ENCODE results near the gene HMOX1.
A peak's percentile ranks its signal among the peaks of the same experiment; 100 is the strongest.

Gene HMOX1

DNA sequence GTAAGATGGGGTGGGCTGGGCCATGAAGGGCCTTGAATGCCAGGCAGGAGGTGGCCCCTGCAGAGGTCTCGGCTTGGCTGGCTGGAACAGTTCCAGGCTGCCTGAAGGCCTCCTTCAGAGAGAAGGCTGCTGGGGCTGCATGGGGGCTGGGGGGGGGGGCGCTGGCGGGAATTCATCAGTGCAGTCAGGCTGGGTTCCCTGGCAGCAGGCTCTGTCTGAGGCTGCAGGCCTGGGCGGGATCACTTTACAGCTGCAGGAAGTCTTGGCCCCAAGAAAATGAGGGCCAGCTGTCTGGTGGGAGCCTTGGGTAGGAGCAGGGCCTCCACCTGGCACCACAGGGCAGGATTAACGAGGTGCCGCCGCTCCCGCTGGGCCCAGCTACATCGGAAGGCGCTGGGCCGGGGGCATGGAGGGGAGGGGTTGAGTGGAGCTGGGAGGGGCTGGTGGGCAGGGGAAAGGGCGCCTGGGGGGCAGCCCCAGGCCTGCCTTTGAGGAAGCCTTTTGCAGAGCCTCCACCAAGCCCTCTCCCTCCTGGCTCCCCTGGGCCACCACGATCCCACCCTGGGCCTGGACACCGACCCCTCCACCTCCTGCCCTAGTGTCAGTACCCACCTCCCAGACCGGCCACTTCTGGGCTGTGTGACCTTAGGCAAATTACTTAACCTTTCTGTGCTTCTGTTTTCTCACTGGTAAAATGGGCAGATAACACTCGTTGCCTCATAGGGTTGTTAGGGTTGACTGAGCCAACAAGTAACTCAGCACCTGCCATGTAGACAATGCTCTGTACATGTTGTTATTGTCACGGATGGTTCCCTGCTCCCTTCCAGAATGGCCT is 31.0 kb upstream of the HMOX1 start:
- DNase-seq (ENCODE audit: low read depth, low spot score): peak; percentile 56

DNA sequence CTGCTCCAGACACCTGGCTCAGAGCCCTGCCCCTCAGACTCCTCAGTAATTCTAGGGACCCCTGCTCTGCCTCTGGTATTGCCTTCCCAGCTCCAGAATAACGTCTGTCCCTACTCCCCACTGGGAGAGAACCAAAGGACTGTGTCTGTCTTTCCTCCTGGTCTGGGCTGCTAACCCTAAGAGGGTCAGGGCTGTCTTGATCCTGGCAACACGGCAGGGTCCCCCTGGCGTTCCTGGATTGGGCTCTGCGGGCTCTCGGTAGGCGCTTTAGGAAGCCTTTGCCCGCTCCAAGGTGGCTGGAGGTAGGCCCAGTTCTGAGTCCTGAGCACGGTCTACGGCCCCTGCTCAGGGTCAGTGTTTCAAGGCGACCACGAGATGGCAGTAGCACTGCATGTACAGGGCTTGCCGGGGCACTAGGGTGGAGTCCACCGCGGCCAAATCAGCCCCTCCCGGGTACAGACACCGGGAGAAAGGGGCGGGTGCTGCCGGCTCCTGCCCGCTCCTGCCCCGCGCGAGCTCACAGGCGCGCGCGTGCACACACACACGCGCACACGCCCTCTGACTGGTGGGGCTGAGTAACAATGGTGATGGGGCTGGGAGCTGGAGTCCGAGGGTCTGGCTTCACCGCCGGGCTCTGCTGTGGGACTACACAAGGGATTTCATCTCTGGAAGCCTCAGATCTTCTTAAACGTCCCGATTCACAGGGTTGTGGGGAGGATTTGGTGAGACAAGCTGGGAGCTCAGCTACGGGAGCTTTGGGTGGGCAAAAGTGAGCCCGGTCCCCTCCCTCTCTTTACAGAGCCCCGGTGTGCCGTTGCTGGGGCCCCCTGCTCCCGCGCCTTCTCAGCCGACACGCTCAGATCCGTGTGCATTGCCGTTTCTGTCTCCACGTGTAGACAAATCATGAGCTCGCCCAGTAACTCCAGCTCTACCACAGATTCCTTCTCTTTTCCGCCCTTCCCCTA is 30.1 kb upstream of the HMOX1 start:
- DNase-seq (ENCODE audit: low read depth, low spot score): peak; percentile 63

- DNase-seq (ENCODE audit: low read depth, low spot score): no peak
Measured at GRCh38 chr22:35352214-35353111, 28.4 kb upstream of the HMOX1 start.

DNA sequence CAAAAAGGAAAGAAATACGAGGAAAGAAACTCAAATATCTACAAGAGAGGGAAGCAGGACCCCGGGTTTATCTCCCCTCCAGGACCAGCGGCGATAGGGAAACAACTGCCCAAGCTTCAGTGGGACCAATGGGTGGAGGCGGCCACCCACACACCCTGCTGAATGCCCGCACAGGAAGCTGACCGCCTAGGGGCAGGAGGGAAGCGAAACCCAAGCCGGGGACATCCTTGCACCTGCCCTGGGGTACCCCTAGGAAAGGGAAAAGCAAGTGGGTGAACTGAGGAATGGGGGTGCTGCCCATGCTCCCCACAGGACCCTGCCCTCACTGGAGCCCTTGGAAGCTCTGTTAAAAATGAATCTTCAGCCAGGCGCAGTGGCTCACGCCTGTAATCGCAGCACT is 27.6 kb upstream of the HMOX1 start:
- DNase-seq (ENCODE audit: low read depth, low spot score): no peak

DNA sequence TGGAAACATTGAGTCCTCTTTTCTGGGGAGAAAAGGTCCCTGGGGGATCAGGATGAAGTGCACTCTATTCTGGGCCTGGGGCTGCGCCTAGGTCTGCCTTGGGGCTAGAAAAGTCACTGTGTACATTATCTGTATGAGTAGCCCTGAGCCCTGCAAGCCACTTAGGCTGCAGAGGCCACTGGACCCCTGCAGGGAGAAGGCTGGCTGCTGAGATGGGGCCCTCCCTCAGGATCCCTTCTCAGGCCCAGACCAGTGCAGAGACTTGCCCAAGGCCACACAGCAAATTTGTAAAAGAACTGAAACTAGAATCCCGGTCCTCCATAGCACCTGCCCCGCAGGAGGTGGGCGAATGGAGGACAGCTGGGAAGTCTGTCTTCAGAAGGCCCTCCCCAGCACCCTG is 26.8 kb upstream of the HMOX1 start:
- DNase-seq (ENCODE audit: low read depth, low spot score): no peak

DNA sequence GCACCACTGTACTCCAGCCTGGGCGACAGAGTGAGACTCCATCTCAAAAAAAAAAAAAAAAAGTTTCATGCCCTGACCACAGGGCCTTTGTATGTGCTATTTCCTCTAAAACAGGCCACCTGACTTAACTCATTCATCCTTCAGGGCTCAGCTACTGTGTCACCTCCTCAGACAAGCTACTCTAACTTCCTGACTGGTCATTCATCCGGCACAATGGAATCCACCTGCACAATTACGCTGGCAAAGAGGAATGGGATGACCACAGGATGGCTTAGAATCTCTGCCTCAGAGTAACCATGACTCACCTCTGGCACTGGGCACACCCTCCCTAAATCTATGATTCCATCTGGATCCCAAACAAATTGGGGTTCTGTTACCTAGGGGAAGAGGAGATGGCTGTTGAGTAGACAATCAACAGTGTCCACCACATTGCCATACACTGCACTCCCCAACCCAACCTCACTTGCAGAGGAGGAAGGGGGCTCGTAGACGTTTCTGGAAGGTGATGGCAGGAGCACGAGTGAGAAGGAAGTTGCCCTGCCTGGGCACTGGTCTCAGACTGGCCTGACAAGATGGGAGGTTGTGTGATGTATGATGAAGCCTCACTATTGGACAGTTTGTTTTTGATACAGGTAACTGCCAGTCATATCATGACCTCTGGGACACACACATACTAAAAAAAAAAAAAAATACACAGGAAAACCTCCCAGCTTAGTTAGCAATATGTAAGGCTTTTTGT is 22.8 kb upstream of the HMOX1 start:
- DNase-seq (ENCODE audit: low read depth, low spot score): no peak

DNA sequence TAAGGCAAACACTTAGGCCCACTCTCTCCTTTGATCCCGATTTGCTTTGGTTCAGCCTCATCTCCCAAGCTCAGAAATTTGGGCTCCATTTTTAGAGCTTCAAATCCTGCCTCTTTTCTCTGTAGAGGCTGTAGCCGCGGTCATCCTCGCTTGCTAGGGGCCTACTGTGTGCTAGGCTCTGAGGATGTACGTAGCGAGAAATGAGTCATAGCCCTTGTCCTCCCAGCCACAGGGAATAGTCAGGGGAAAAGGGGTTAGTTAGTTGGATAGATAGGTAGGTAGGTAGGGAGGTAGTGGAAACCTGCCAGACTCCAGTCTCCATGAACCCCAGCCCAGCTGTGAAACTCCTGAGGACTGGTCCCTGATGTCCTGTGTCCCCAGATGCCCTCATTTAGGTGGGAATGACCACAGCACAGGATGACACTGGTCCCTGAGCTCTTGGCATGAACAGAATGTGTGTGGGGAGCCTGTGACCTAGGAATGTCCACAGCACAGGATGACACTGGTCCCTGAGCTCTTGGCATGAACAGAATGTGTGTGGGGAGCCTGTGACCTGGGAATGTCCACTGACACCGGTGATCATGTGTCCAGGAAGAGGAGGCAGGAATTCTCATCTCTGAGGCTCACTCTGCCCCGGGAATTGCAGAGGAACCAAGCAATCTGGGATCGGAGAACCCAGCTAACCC is 21.4 kb upstream of the HMOX1 start:
- no peak for DNase-seq (ENCODE audit: low read depth, low spot score)

GRCh38 chr22:35361001-35361558 is 19.8 kb upstream of the HMOX1 start:
- no peak for DNase-seq (ENCODE audit: low read depth, low spot score)

DNA sequence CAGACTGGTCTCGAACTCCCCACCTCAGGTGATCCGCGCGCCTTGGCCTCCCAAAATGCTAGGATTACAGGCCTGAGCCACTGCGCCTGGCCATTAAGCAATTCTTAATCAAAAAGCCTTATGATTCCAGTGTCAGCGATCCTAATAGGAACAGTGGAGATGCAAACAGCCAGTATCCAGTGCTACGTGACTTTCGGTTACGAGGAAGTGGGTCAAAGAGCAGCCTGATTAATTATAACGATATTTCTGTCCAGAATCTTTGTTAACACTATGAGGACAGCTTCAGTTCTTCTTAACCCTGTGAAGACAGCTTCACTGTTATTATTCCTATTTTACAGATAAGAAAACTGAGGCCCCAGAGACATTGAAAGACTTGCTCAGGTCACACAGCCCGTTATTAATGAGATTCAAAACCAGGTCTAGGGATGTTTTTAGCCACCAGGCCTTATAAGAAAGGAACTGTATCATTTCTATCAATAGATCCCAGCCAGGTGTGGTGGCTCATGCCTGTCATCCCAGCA is 17.3 kb upstream of the HMOX1 start:
- DNase-seq (ENCODE audit: low read depth, low spot score): no peak

- DNase-seq (ENCODE audit: low read depth, low spot score): peak; percentile 67
Measured at GRCh38 chr22:35364230-35364629, 16.7 kb upstream of the HMOX1 start.

- no peak for DNase-seq (ENCODE audit: low read depth, low spot score)
Measured at GRCh38 chr22:35367331-35367886, 13.5 kb upstream of the HMOX1 start.

DNA sequence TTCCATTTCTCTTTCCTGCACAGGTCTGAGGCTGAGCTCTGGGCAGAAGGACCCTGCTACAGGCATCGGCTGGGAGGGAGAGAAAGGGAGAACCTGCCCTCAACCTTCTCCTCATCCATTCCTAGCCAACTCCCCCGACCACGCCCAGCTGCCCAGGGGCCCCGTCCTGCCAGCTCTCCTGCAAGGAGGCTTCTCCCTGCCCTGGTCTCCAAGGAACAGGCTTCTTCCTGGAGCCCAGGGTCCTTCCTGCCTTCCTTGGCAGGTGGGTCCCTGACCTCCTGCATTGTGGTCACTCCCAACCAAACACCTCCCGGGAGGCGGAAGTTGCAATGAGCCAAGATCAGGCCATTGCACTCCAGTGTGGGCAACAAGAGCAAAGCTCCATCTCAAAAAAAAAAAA is 12.5 kb upstream of the HMOX1 start:
- DNase-seq (ENCODE audit: low read depth, low spot score): no peak

DNA sequence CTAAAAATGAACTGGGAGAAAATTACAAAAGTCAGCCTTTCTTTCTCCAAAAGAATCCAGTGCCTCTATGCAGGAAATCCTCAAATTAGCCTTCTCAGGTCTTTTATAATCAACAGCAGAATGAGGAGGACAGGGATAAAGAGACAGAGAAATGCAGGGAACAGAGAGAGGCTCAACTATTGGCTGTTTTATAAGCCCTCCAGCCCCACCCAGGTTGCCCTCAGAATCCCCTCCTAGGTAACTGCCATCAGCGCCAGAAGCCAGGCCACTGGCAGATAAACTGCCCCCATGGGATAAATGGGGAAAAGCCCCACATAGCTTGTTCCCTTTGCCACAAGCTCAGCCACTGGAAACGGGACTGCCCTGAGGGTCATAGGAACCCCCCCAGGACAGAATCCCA is 10.9 kb upstream of the HMOX1 start:
- no peak for DNase-seq (ENCODE audit: low read depth, low spot score)

DNA sequence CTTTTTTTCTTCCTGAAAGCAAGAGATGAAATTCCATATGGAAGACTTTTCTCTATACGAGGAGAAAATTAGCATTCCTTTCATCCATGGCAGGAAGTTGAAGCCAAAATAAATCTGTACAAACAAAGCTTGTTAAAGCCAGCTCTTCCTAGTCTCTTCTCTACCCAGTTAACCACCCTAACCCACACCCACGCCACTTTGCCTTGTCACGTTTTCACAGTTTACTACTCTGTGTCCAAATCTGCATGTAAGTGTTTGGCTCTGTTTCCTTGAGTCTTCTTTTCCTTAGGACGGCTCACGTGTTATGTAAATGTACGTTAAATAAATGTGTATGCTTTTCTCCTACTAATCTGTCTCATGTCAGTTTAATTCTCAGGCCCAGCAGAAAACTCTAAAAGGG is 7.1 kb upstream of the HMOX1 start:
- no peak for DNase-seq (ENCODE audit: low read depth, low spot score)

GRCh38 chr22:35375031-35375430 is 5.9 kb upstream of the HMOX1 start:
- no peak for DNase-seq (ENCODE audit: low read depth, low spot score)

DNA sequence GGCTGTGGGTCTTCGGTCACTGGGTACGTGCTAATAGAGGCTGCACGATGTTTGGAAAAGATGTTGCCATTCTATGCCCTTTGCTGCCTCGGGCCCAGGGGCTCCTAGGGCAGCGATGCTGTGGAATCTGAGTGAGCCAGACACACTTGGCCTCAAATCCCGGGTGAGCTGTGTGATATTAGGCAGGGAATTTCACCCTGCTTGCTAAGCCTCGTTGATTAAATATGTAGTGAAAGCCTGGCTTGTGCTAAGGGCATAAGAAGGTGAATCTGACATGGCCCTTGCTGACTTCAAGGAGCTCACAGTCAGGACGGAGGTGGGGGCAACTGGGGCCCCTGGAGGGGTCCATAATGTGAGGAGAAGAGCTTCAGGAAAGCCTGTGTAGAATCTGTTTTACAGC is 5.4 kb upstream of the HMOX1 start:
- DNase-seq (ENCODE audit: low read depth, low spot score): no peak

- peak; percentile 98 for DNase-seq (ENCODE audit: low read depth, low spot score)
Measured at GRCh38 chr22:35376728-35377472, 4.0 kb upstream of the HMOX1 start.

- no peak for DNase-seq (ENCODE audit: low read depth, low spot score)
Measured at GRCh38 chr22:35377735-35378134, 3.2 kb upstream of the HMOX1 start.

DNA sequence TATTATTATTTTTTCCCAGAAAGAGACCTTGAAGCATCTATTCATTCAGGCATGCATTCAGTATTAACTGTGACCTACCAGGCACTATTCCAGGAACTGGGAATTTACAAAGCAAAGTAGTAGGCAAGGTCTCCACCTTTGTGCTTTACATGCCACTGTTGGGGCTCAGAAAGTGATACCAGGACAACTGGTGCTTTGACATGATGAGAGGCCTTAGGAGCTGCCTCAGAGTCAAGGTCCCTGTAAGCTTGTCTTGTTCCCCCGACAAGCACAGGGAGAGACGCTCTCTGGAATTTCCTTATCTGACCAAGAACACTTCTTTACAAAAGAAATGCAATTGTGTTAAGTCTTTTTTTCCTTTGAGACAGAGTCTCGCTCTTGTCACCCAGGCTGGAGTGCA is 2.3 kb upstream of the HMOX1 start:
- no peak for DNase-seq (ENCODE audit: low read depth, low spot score)

Data from brain pericyte (primary cell).